Fibroblast of pulmonary artery (primary cell): ENCODE results near the gene NDUFS2.

ENCODE experiments used
- DNase-seq: peaks from one replicate; pipeline ENCODE4 v3.0.0-alpha.2; 2010; ENCODE audit warnings: low read depth
- H3K4me3 ChIP-seq: replicated peaks from 2 replicates; pipeline ENCODE4 v1.5.1; 2011; ENCODE audit warnings: low read depth, mild to moderate bottlenecking, control low read depth, low read length, moderate library complexity
- TF ChIP-seq, protein P1 (sequence below): IDR thresholded peaks from 2 replicates; pipeline ENCODE4 v1.5.1; 2011; ENCODE audit warnings: mild to moderate bottlenecking, control low read depth, low read length, inconsistent platforms; ENCODE audit errors: missing control alignments

NDUFS2 gene

GRCh38 chr1:161226320-161226711 is 24.1 kb downstream of the NDUFS2 start:
- H3K4me3 ChIP-seq = peak overlapping the region; percentile 98
- no peak for DNase-seq
- TF ChIP-seq, protein P1, sequence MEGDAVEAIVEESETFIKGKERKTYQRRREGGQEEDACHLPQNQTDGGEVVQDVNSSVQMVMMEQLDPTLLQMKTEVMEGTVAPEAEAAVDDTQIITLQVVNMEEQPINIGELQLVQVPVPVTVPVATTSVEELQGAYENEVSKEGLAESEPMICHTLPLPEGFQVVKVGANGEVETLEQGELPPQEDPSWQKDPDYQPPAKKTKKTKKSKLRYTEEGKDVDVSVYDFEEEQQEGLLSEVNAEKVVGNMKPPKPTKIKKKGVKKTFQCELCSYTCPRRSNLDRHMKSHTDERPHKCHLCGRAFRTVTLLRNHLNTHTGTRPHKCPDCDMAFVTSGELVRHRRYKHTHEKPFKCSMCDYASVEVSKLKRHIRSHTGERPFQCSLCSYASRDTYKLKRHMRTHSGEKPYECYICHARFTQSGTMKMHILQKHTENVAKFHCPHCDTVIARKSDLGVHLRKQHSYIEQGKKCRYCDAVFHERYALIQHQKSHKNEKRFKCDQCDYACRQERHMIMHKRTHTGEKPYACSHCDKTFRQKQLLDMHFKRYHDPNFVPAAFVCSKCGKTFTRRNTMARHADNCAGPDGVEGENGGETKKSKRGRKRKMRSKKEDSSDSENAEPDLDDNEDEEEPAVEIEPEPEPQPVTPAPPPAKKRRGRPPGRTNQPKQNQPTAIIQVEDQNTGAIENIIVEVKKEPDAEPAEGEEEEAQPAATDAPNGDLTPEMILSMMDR = no peak

DNA sequence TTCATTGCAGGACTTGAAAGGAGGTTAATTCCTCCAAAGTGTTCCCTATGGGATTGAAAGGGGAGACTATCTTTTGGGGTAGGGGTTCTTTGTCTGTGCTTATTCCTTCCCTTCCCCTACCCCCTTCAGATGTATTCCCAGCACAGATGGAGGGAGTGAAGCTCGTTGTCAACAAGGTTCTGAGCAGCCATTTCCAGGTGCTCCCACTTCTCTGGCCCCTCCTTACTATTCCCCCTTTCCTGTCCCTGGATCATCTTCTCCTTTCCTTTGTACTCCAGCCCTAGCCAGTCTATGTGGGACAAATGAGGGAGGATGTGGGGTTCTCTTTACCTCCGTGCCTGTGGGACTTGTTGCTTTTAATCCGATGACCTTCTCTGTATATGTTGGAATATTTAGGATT is 24.6 kb downstream of the NDUFS2 start:
- TF ChIP-seq, protein P1 = no peak
- H3K4me3 ChIP-seq = peak overlapping the region; percentile 98

DNA sequence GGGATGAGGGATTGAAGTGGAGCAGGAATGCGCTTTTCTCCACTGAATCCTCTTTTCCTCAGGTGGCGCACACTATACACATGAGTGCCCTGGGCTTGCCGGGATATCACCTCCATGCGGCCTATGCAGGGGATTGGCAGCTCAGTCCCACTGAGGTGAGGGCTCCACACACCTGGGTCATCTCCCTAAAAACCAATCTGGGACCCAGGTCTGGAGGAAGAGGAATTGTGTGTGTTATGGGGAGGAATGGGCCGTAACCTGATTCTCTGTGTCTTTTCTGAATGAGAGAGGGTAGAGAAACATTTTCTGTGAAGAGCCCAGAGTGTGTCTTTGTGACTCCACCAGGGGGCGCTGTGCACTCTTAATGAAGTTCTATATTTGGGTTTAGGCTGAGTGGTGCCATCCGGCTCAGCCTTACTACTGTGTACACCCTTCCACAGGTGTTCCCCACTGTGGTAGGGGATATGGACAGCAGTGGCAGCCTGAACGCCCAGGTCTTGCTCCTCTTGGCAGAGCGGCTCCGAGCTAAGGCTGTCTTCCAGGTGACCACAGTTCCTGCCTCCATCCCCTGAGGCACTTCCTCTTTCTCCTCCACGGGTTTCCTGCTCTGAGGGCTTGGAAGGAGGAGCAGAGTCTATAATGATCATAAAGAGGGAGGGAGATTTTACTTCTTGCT is 25.2 kb downstream of the NDUFS2 start:
- TF ChIP-seq, protein P1 = peak; percentile 75
- peak overlapping the region; percentile 98 for H3K4me3 ChIP-seq
- peak; percentile 83 for DNase-seq

More for the DNA sequence above, 24.6 kb downstream of the NDUFS2 start:
- no peak for DNase-seq

DNA sequence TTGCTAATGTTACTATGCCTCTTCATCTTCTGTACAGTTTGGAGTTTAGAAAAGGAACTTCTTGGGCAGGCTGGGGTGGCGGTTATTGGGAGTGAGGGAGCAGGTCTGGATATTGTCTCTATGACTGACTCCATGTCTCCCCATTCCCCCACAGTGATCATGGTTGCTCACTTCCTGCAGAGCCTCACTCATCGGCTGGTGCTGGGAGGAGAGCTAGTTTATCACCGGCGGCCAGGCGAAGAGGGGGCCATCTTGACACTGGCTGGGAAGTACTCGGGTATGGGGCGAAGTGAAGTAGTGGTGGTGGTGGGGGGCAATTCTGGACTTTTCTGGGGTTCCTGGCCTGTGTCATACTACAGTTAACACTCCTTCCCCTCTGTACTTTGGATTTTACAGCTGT is 25.9 kb downstream of the NDUFS2 start:
- TF ChIP-seq, protein P1 = no peak
- no peak overlapping the region for H3K4me3 ChIP-seq
- no peak for DNase-seq

- TF ChIP-seq, protein P1 = no peak
- no peak overlapping the region for H3K4me3 ChIP-seq
- DNase-seq = peak; percentile 13
These were observed 27.7 kb downstream of the NDUFS2 start for GRCh38 chr1:161229896-161230295.

DNA sequence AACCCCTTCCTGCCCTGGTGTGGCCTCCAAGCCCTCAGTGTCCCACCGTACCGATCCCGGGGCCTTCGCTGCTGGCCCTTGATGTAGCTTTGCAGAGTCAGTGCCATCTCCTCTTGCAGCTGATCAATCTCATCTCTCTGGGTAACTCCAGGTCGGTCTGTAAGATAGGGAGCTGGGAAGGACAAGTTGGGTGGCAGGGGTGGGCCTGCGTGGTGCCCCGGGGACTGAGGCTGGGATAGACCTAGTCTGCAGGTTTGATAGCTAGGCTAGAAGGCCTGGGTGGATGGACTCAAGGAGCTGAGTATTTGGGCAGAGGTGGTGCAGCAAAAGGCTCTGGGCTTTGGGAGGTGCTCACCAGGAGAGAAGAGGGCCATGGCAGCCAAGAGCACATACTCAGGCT is 28.6 kb downstream of the NDUFS2 start:
- TF ChIP-seq, protein P1 = no peak
- no peak overlapping the region for H3K4me3 ChIP-seq
- no peak for DNase-seq

DNA sequence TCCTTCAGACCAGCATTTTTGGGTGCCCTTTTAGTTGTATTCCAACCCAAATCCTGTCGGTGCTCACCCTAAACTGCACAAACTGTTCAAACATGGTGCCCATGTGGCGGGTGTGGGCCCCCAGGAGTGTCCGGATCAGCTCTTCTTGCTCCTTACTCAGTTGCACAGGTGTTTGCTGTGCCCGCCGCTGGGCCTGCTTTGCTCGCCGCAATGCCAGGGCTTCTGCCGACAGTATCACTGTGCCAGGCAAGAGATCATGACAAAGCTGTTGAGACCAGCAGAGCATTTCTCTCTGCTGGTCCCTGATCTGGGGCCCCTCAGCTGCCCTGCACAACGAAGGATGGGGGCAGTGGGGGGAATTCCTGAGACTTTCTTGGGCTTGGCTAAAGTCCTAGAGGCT is 30.9 kb downstream of the NDUFS2 start:
- TF ChIP-seq, protein P1 = no peak
- no peak for DNase-seq

More for the DNA sequence above, 30.9 kb downstream of the NDUFS2 start:
- H3K4me3 ChIP-seq = no peak overlapping the region
